Retina (tissue), 1 donor: Measurements from ENCODE around the gene EFEMP1.
"Not testable (repeated sequence)": the region's sequence is repeated elsewhere in the genome, so short reads cannot be mapped to it uniquely, and the experiment has no call there.

ENCODE experiments used
- DNase-seq: peaks from one replicate; pipeline ENCODE4 v3.0.0-alpha.2; 2016

Gene EFEMP1

GRCh38 chr2:55862246-55862645 is 61.3 kb downstream of the EFEMP1 start:
- DNase-seq = no peak

GRCh38 chr2:55861733-55862132 is 61.8 kb downstream of the EFEMP1 start:
- no peak for DNase-seq

- no peak for DNase-seq
These were observed 62.8 kb downstream of the EFEMP1 start for GRCh38 chr2:55860832-55861231.

- DNase-seq = no peak
These were observed 63.7 kb downstream of the EFEMP1 start for GRCh38 chr2:55859875-55860274.

GRCh38 chr2:55857766-55858165 is 65.8 kb downstream of the EFEMP1 start:
- DNase-seq = no peak

- DNase-seq = no peak
These were observed 66.6 kb downstream of the EFEMP1 start for GRCh38 chr2:55856936-55857335.

GRCh38 chr2:55848096-55848495 is 75.5 kb downstream of the EFEMP1 start:
- no peak for DNase-seq

- DNase-seq = no peak
These were observed 77.2 kb downstream of the EFEMP1 start for GRCh38 chr2:55846426-55846825.

GRCh38 chr2:55844986-55845385 is 78.6 kb downstream of the EFEMP1 start:
- no peak for DNase-seq

- no peak for DNase-seq
These were observed 79.6 kb downstream of the EFEMP1 start for GRCh38 chr2:55843994-55844345.

- no peak for DNase-seq
These were observed 80.2 kb downstream of the EFEMP1 start for GRCh38 chr2:55843096-55843993.

GRCh38 chr2:55842046-55842445 is 81.5 kb downstream of the EFEMP1 start:
- DNase-seq = no peak

GRCh38 chr2:55840460-55840859 is 83.1 kb downstream of the EFEMP1 start:
- DNase-seq = no peak

GRCh38 chr2:55839182-55839819 is 84.3 kb downstream of the EFEMP1 start:
- peak; percentile 10 for DNase-seq

- no peak for DNase-seq
These were observed 84.9 kb downstream of the EFEMP1 start for GRCh38 chr2:55838653-55839052.

GRCh38 chr2:55838117-55838516 is 85.5 kb downstream of the EFEMP1 start:
- DNase-seq = not testable (repeated sequence)

GRCh38 chr2:55837073-55837472 is 86.5 kb downstream of the EFEMP1 start:
- no peak for DNase-seq

GRCh38 chr2:55831671-55832410 is 91.7 kb downstream of the EFEMP1 start:
- not testable (repeated sequence) for DNase-seq

- no peak for DNase-seq
These were observed 95.7 kb downstream of the EFEMP1 start for GRCh38 chr2:55827855-55828254.

- DNase-seq = not testable (repeated sequence)
These were observed 96.2 kb downstream of the EFEMP1 start for GRCh38 chr2:55827428-55827827.

- no peak for DNase-seq
These were observed 97.3 kb downstream of the EFEMP1 start for GRCh38 chr2:55826246-55826645.

- no peak for DNase-seq
These were observed 99.0 kb downstream of the EFEMP1 start for GRCh38 chr2:55824551-55825096.
